ENCODE measurements around the gene PHC2.

DNA sequence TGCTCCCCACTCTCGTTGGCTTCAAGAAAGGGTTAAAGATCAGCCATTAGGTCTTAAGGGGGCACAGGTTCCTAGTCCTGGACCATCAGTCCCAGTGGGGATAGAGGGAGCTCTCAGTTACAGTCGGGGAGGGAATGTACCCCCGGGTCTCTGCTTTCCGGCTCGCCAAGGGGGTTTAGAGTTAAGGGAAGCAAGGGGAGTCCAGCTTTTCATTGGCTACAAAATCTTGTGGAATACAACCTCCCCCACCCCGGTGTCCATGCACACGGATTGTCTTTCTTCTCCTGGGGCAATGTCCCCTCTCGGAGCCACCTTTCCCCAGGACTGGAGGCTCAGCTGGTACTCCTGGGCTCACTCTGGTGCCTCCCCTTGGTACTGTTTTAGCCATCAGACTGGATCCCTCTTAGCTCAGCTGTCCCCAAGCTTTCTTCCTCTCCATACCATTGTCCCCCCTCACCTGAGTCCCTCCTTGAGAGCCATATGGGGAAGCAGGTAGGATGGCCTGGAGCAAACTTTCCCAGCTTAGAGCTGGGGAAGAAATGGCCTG, 110.2 kb downstream of the PHC2 start, which contains the start of gene A3GALT2:
- TF ChIP-seq POLR2AphosphoS5 (IDR thresholded peaks at IDR 0.05): no peak
- TF ChIP-seq, protein P1, sequence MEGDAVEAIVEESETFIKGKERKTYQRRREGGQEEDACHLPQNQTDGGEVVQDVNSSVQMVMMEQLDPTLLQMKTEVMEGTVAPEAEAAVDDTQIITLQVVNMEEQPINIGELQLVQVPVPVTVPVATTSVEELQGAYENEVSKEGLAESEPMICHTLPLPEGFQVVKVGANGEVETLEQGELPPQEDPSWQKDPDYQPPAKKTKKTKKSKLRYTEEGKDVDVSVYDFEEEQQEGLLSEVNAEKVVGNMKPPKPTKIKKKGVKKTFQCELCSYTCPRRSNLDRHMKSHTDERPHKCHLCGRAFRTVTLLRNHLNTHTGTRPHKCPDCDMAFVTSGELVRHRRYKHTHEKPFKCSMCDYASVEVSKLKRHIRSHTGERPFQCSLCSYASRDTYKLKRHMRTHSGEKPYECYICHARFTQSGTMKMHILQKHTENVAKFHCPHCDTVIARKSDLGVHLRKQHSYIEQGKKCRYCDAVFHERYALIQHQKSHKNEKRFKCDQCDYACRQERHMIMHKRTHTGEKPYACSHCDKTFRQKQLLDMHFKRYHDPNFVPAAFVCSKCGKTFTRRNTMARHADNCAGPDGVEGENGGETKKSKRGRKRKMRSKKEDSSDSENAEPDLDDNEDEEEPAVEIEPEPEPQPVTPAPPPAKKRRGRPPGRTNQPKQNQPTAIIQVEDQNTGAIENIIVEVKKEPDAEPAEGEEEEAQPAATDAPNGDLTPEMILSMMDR (IDR thresholded peaks at IDR 0.05): no peak
